Measurements from ENCODE around the gene OR1F1. TPM values are rescaled to one million over a fixed set of nuclear protein-coding genes. Genes with fewer than 3 reads are reported as not detected.
"Not testable (repeated sequence)": the region's sequence is repeated elsewhere in the genome, so short reads cannot be mapped to it uniquely, and the experiment has no call there.

The OR1F1 gene
- total RNA-seq (2021) (not detected in 2 replicates), Bru-seq, nascent RNA (not detected), BruChase-seq, experiment 1, labeled RNA remaining after a 2-hour chase (percentile 34 among the genes with signal in this experiment), BruChase-seq, experiment 2, labeled RNA remaining after a 6-hour chase (percentile 25 among the genes with signal in this experiment)
- long read RNA-seq, result 0 reads

GRCh38 chr16:3187798-3188674, at the start of gene OR1F1:
TSS of gene OR1F1 (plus strand) at chr16:3188204.
- Histone ChIP-seq H3K4me1 (ENCODE audit: insufficient read depth, low read length, poor library complexity, severe bottlenecking) (peaks cover 16% of the 10 kb centered on the region), H3K36me3 (ENCODE audit: insufficient read depth, low read length, poor library complexity, severe bottlenecking) (no peaks in the 10 kb centered on the region), H3K9me3 (ENCODE audit: low read depth, low read length, poor library complexity, severe bottlenecking) (no peaks in the 10 kb centered on the region), H3K27ac (ENCODE audit: low read depth, low read length, poor library complexity, severe bottlenecking) (peak within 1 kb of the TSS; percentile 24), H3K27me3 (replicated peaks; ENCODE audit: insufficient read depth, low read depth, low read length, poor library complexity) (no peaks in the 10 kb centered on the region), H3K4me3 (ENCODE audit: low read depth, low read length, poor library complexity, severe bottlenecking) (peak within 1 kb of the TSS; percentile 75)
- CTCF ChIA-PET, result no interaction called here
- TF ChIP-seq EZH2 (IDR thresholded peaks at IDR 0.05; ENCODE audit: borderline replicate concordance, low read depth, low read length, poor library complexity, severe bottlenecking), result no peak
- TF ChIP-seq CTCF (conservative IDR thresholded peaks at IDR 0.05; ENCODE audit: low read depth, low read length), result no peak
- BruUV-seq (replicated peaks), result no TSS peak
- DNase-seq (ENCODE audit: low spot score), result peak; percentile 88
- POLR2A ChIA-PET (ENCODE audit: low non-redundant PET), result no interaction called here
- intact Hi-C loops (cut with micrococcal nuclease; ENCODE audit: unreplicated experiment), result loop anchor here (2.0 kb wide), 2 partner anchors 37 to 313 kb away; partner anchors contain the start of gene CLUAP1

GRCh38 chr16:3138342-3138741, 49.7 kb upstream of the OR1F1 start:
- intact Hi-C loops (cut with micrococcal nuclease; ENCODE audit: unreplicated experiment), result no loop called here
- no peak overlapping the region for H3K4me3 ChIP-seq (ENCODE audit: low read depth, low read length, poor library complexity, severe bottlenecking)
- no peak overlapping the region for H3K27ac ChIP-seq (ENCODE audit: low read depth, low read length, poor library complexity, severe bottlenecking)
- H3K27me3 ChIP-seq (replicated peaks; ENCODE audit: insufficient read depth, low read depth, low read length, poor library complexity), result no peaks in the 10 kb centered on the region
- TF ChIP-seq CTCF (conservative IDR thresholded peaks at IDR 0.05; ENCODE audit: low read depth, low read length) (no peak), EZH2 (IDR thresholded peaks at IDR 0.05; ENCODE audit: borderline replicate concordance, low read depth, low read length, poor library complexity, severe bottlenecking) (no peak)
- ChIA-PET POLR2A (ENCODE audit: low non-redundant PET) (no interaction called here), CTCF (no interaction called here)
- peaks cover 6% of the 10 kb centered on the region for H3K4me1 ChIP-seq (ENCODE audit: insufficient read depth, low read length, poor library complexity, severe bottlenecking)
- peaks cover 5% of the 10 kb centered on the region for H3K36me3 ChIP-seq (ENCODE audit: insufficient read depth, low read length, poor library complexity, severe bottlenecking)
- BruUV-seq (replicated peaks), result no TSS peak
- no peaks in the 10 kb centered on the region for H3K9me3 ChIP-seq (ENCODE audit: low read depth, low read length, poor library complexity, severe bottlenecking)
- DNase-seq (ENCODE audit: low spot score), result no peak

GRCh38 chr16:3138823-3139426, 49.1 kb upstream of the OR1F1 start:
- TF ChIP-seq CTCF (conservative IDR thresholded peaks at IDR 0.05; ENCODE audit: low read depth, low read length) (no peak), EZH2 (IDR thresholded peaks at IDR 0.05; ENCODE audit: borderline replicate concordance, low read depth, low read length, poor library complexity, severe bottlenecking) (no peak)
- Histone ChIP-seq H3K36me3 (ENCODE audit: insufficient read depth, low read length, poor library complexity, severe bottlenecking) (peaks cover 5% of the 10 kb centered on the region), H3K4me3 (ENCODE audit: low read depth, low read length, poor library complexity, severe bottlenecking) (no peak overlapping the region), H3K9me3 (ENCODE audit: low read depth, low read length, poor library complexity, severe bottlenecking) (no peaks in the 10 kb centered on the region), H3K27ac (ENCODE audit: low read depth, low read length, poor library complexity, severe bottlenecking) (no peak overlapping the region), H3K27me3 (replicated peaks; ENCODE audit: insufficient read depth, low read depth, low read length, poor library complexity) (no peaks in the 10 kb centered on the region), H3K4me1 (ENCODE audit: insufficient read depth, low read length, poor library complexity, severe bottlenecking) (peaks cover 6% of the 10 kb centered on the region)
- no TSS peak for BruUV-seq (replicated peaks)
- DNase-seq (ENCODE audit: low spot score), result no peak
- POLR2A ChIA-PET (ENCODE audit: low non-redundant PET), result no interaction called here
- CTCF ChIA-PET, result no interaction called here
- intact Hi-C loops (cut with micrococcal nuclease; ENCODE audit: unreplicated experiment), result no loop called here

GRCh38 chr16:3139561-3139960, 48.4 kb upstream of the OR1F1 start:
- H3K4me1 ChIP-seq (ENCODE audit: insufficient read depth, low read length, poor library complexity, severe bottlenecking); H3K9me3 ChIP-seq (ENCODE audit: low read depth, low read length, poor library complexity, severe bottlenecking); H3K36me3 ChIP-seq (ENCODE audit: insufficient read depth, low read length, poor library complexity, severe bottlenecking); H3K27ac ChIP-seq (ENCODE audit: low read depth, low read length, poor library complexity, severe bottlenecking); intact Hi-C loops (cut with micrococcal nuclease; ENCODE audit: unreplicated experiment); CTCF ChIA-PET; BruUV-seq (replicated peaks); POLR2A ChIA-PET (ENCODE audit: low non-redundant PET); H3K27me3 ChIP-seq (replicated peaks; ENCODE audit: insufficient read depth, low read depth, low read length, poor library complexity); DNase-seq (ENCODE audit: low spot score); H3K4me3 ChIP-seq (ENCODE audit: low read depth, low read length, poor library complexity, severe bottlenecking): not testable (repeated sequence)

Measured in A673 (cell line).